ENCODE results near the gene ACBD6. TPM values are rescaled to one million over a fixed set of nuclear protein-coding genes. Genes with fewer than 3 reads are reported as not detected.

The ACBD6 gene
- polyA plus RNA-seq, 3 donors, result 68.9 to 79.7 (median 71.2) TPM

GRCh38 chr1:180363246-180363995 lies 139.0 kb downstream of the ACBD6 start:
- no peak for DNase-seq (ENCODE audit: extremely low read depth in 1 of 11, low read depth in 9 of 11, low spot score in 4 of 11)

DNA sequence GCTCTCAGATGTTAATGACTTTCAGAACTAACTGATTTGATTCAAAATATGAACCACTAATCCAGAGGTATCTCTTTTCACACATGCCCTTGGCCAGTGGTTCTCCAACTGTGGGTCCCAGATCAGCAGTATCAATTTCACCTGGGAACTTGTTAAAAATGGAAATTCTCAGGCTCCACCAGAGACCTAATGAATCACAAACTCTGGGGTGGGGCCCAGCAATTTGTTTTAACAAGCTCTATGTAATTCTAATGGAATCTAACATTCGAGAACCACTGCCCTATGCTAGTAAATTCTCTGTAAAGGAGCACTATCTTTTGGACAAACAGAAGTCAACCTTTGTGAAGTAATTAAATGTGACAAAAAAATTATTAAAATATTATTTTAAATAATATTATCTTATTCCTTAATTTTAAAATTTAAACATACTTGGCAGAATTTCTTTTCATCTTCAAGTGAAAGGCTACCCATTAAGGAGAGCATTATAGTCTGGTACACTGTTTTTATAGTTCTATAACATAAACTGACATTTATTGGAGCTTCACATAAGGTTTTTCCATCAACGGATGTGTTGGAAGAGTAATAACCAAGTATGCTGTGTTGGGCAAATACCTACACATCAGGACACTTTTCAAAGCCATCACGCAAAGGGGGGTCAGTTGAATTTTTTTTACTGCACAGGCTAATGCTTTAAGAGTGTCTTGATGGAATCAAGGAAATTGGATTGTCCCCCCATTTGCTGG lies 141.9 kb downstream of the ACBD6 start:
- DNase-seq (ENCODE audit: extremely low read depth in 1 of 11, low read depth in 9 of 11, low spot score in 4 of 11), result no peak

DNA sequence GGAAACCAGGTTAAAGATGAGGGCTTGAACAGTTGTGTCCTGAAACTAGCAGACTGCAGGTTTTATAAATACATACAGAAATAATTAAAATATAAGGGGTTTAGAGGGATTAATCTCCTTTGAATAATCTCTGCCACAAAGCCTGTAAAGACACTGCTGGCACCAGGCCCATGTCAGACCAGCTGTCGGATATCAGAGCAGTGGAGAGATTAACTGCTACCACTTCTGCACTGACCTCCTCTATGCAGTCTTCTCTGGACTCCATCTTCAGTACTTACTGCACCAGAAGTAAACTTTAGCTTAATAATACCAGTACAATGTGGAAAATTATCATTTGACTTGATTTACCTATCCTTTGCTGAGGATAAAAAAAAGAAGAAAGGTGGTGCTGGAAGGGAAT lies 143.7 kb downstream of the ACBD6 start:
- DNase-seq (ENCODE audit: extremely low read depth in 1 of 11, low read depth in 9 of 11, low spot score in 4 of 11), result peak in 3 of 11 donors; percentile 12 to 28 (median 21)

DNA sequence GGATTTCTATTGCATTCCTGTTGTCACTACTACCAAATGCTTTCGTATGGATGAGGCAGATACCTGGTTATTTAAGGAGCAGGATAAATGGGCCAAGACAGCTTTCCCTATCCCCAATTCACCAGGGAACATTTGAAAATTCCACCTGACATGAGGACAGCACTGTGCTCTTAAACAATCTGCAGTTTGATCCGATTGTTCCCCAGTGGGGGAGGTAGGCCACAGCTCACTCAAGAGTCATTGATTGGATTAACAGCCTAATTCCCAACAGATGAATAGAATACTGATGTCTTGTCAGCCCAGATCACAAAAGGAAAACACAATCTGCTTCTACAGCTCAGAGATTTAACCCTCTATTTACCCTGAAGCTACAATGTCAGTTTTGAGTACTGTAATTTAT lies 148.4 kb downstream of the ACBD6 start:
- no peak for DNase-seq (ENCODE audit: extremely low read depth in 1 of 11, low read depth in 9 of 11, low spot score in 4 of 11)

- DNase-seq (ENCODE audit: extremely low read depth in 1 of 11, low read depth in 9 of 11, low spot score in 4 of 11), result no peak
Observed at GRCh38 chr1:180352588-180352987, 149.8 kb downstream of the ACBD6 start.

DNA sequence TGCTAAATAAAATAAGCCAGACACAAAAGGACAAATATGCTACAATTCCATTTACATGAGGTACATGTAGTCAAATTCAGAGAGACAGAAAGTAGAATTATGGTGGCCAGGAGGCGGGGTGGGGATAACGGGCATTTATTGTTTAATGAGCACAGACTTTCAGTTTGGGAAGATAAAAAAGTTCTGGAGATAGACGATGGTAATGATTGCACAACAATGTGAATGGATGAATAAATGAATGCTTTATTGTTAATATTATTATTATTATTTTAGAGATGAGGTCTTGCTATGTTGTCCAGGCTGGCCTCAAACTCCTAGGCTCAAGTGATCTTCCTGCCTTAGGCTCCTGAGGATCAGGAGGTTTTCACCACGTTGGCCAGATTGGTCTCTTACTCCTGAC lies 150.4 kb downstream of the ACBD6 start:
- DNase-seq (ENCODE audit: extremely low read depth in 1 of 11, low read depth in 9 of 11, low spot score in 4 of 11), result no peak

- no peak for DNase-seq (ENCODE audit: extremely low read depth in 1 of 11, low read depth in 9 of 11, low spot score in 4 of 11)
Observed at GRCh38 chr1:180345148-180345547, 157.2 kb downstream of the ACBD6 start.

DNA sequence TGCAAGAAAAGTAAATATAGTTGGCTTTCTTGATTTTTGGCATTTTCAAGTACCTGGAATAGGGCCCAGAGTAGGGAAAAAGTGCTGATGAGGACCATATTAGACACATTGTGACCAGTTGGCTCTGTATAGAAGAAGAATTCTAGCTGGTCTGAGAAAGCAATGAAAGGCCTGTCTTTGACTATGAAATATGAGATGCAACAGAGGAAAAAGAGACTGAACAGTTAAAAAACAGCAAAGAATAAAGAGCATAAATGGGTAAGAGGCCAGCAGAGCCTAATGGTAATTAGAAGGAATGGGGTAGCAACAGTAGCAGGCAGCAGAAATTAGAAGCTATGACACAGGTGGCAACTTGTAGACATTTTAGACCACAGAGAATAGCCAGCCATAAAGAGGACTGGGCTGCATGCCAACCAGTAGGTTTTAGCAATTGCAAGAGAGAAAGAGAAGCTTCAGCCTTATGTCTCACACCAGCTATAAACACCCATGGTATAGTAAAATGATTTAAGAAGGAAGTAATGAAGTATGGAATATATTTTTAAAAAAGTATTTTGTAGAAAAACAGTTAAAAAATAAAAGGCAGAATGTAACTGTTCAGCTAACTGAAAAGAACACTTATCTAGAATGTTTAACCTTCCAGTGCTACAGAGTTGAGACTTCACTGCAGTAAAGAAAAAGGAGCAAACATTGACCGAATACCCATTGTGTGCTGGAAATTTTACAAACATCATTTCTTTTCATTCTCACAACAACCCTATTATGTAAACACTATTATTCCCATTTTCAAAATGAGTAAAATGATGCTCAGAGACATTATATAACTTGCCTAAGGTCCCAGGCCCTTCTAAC lies 158.2 kb downstream of the ACBD6 start:
- DNase-seq (ENCODE audit: extremely low read depth in 1 of 11, low read depth in 9 of 11, low spot score in 4 of 11), result no peak

DNA sequence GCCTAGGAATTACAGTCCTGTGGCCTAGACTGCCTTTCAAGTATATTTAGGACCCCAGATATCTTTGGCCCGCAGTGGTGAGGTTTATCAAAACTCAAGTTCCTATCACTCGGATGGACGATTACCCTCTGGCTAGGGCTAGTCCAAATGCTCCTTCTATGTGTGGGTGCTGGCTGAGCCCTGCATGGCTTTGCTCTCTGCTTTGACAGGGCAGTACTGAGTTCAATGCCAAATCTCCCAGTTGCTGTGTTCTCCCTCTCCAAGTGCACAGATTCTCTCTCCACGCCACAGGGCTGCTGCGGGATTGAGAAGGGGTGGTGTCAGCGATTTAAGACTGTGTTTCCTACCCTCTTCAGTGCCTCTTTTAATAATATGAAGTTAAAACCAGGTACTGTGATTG lies 175.3 kb downstream of the ACBD6 start:
- no peak for DNase-seq (ENCODE audit: extremely low read depth in 1 of 11, low read depth in 9 of 11, low spot score in 4 of 11)

- no peak for DNase-seq (ENCODE audit: extremely low read depth in 1 of 11, low read depth in 9 of 11, low spot score in 4 of 11)
Observed at GRCh38 chr1:180312926-180313325, 189.5 kb downstream of the ACBD6 start.

- DNase-seq (ENCODE audit: extremely low read depth in 1 of 11, low read depth in 9 of 11, low spot score in 4 of 11), result no peak
Observed at GRCh38 chr1:180311011-180311730, 191.2 kb downstream of the ACBD6 start.

DNA sequence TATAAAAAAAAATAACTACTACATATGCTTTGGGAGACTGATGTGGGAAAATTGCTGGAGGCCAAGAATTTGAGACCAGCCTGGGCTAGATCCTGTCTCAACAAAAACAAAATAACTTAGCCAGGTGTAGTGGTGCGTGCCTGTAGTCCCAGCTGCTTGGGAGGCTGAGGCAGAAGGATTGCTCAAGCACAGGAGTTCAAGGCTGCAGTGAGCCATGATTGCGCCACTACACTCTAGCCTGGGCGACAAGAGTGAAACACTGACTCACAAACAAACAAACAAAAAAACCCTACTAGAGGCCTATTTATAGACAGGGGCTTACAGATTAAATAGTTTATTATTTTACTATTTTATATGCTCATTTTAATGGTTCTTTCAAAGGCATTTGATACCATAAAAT lies 192.3 kb downstream of the ACBD6 start:
- no peak for DNase-seq (ENCODE audit: extremely low read depth in 1 of 11, low read depth in 9 of 11, low spot score in 4 of 11)

DNA sequence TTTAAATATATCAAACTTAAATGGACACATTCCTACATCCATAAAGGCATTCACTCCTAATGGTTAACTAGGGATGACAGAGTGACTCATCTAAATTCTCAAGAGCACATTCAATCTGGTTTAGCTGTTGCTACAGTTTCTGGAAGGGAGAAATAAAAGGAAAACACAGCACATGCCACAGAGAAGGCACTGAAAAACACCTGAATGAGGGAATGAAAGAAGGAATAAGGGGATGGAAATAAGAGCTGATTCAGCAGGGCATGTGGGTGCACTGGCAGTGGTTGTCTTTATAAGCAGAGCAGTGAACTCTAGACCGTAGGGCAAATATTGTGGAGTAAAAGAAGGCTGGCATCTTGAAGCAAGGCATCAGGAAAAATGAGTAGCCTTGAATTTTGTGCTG lies 193.0 kb downstream of the ACBD6 start:
- no peak for DNase-seq (ENCODE audit: extremely low read depth in 1 of 11, low read depth in 9 of 11, low spot score in 4 of 11)

GRCh38 chr1:180301135-180301742 lies 201.1 kb downstream of the ACBD6 start:
- no peak for DNase-seq (ENCODE audit: extremely low read depth in 1 of 11, low read depth in 9 of 11, low spot score in 4 of 11)

DNA sequence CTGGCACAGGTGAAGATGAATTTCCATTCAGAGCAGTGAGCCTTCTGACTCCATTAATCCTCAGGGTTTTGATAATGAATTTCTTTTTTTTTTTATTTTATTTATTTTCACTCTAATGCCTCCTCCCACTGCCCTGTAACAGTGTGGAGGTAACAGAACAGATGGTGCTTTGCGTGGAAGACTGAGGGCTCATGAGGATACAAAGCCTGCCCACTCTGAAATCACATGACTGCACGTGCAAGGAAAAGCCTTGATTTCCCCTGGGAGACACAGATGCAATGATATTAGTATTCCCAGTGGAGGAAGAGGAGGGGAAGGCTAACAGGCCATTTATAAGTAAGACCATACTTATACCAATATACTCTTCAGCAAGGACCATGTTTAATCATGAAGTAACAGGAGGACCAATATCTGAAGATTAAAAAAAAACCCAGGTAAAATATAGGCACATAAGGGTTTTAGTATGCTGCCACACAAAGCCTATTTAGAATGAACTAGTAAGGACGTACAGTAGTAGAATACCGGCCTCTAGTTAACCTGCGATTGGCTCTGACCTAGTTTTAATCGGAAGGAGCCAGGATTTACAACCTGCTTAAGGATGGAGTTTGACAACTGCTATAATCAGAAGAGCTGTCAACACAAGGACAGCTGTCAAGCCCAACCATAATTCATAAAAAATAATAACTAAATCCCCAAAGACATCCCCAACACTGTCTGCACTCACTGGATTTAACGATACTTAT lies 202.7 kb downstream of the ACBD6 start:
- no peak for DNase-seq (ENCODE audit: extremely low read depth in 1 of 11, low read depth in 9 of 11, low spot score in 4 of 11)

DNA sequence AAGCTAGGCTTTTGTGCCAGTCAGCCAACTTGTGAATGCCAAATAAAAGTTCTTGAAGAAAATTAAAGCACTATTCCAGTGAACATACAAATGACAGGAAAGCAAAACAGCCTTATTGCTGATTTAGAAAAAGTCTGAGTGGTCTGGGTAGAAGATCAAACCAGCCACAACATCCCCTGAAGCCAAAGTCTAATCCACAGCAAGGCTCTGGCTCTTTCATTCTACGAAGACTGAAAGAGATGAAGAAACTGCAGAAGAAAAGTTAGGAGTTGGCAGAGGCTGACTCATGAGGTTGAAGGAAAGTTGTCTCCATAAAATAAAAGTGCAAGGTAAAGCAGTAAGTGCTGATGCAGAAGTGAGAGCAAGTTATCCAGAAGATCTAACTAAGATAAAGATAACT lies 206.4 kb downstream of the ACBD6 start:
- DNase-seq (ENCODE audit: extremely low read depth in 1 of 11, low read depth in 9 of 11, low spot score in 4 of 11), result no peak

DNA sequence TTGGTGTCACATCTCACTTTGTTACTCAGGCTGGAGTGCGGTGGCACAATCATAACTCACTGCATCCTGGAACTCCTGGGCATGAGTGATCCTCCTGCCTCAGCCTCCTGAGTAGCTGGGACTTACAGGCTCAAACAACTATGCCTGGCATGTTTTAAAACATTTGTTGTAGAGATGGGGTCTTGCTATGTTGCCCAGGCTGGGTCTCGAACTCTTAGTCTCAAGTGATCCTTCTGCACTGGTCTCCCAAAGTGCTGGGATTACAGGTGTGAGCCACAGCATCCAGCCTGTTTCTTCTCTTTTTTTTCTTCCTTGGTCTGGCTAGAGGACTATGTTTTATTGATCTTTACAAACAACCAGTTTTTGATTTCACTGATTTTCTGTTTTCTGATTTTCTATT lies 207.7 kb downstream of the ACBD6 start:
- no peak for DNase-seq (ENCODE audit: extremely low read depth in 1 of 11, low read depth in 9 of 11, low spot score in 4 of 11)

DNA sequence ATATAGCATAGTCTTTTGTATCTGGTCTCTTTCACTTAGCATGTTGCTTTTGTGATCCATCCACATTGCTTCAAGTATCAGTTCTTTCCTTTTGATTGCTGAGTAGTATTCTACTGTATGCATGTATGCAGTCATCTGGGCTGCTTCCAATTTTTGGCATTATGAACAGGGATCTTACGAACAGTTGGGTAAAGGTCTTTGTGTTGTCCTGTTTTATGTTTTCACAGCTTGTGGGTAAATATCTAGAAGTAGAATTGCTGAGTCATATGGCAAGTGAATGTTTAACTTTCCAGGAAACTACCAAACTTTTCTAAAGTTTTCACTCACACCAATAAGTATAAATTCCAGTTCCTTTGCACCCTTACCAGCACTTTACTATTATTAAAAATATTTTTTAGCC lies 211.4 kb downstream of the ACBD6 start:
- no peak for DNase-seq (ENCODE audit: extremely low read depth in 1 of 11, low read depth in 9 of 11, low spot score in 4 of 11)

Data from renal cortex interstitium (tissue), 11 donors.